HEK293 (cell line): ENCODE measurements around the gene PRXL2B.
A peak's percentile ranks its signal among the peaks of the same experiment; 100 is the strongest.
"Not testable (repeated sequence)": the region's sequence is repeated elsewhere in the genome, so short reads cannot be mapped to it uniquely, and the experiment has no call there.

ENCODE experiments used
- CTCF ChIA-PET: fragments of 350-600 bp; formaldehyde crosslinking; extraction: SDS; loops from one replicate; lab custom pipeline; 2021; ENCODE audit warnings: antibody characterized with exemption; lab: Yijun Ruan, JAX
- POLR2A ChIA-PET: fragments of 300-600 bp; formaldehyde crosslinking; extraction: SDS; loops from one replicate; lab custom pipeline; 2020; ENCODE audit warnings: antibody characterized with exemption, inconsistent platforms; lab: Yijun Ruan, JAX
- H3K27ac ChIP-seq: fragments of 200-500 bp; sonication (Bioruptor generic); 2 replicates; pipeline ENCODE4 v1.5.1; 2014; ENCODE audit warnings: low read depth, low read length, control low read depth, inconsistent platforms; ENCODE audit errors: extremely low read depth
- H3K36me3 ChIP-seq, 2 experiments: fragments of 200-500 bp in 1 of 2; sonication (Bioruptor generic) in 1 of 2; 1 replicate in 1 of 2; 2 replicates in 1 of 2; pipeline ENCODE4 v1.5.1; 2014 to 2017; ENCODE audit warnings: inconsistent platforms in 2 of 2, low read length in 2 of 2; ENCODE audit not compliant: control insufficient read depth in 2 of 2, insufficient read depth in 1 of 2
- H3K4me1 ChIP-seq: fragments of 200-500 bp; sonication (Bioruptor generic); 2 replicates; pipeline ENCODE4 v1.5.1; 2014; ENCODE audit warnings: mild to moderate bottlenecking, low read length, inconsistent platforms; ENCODE audit not compliant: control insufficient read depth, insufficient read depth
- H3K4me3 ChIP-seq: 2 replicates; pipeline ENCODE4 v1.5.1; 2011; ENCODE audit warnings: low read depth, mild to moderate bottlenecking, control low read depth, low read length, moderate library complexity
- H3K9me3 ChIP-seq: fragments of 200-500 bp; sonication (Bioruptor generic); 2 replicates; pipeline ENCODE4 v1.5.1; 2014; ENCODE audit warnings: low read depth, low read length, inconsistent platforms; ENCODE audit not compliant: control insufficient read depth, insufficient read depth
- BCL6B ChIP-seq: fragments of 450-650 bp; formaldehyde crosslinking; IDR thresholded peaks from 2 replicates; pipeline ENCODE4 v1.5.1; 2017; ENCODE audit warnings: missing biosample characterization, missing genetic modification characterization
- EGR2 ChIP-seq: fragments of 450-650 bp; formaldehyde crosslinking; IDR thresholded peaks from 2 replicates; pipeline ENCODE4 v1.5.1; 2016; ENCODE audit warnings: low read depth, missing biosample characterization, missing genetic modification characterization
- HOXA7 ChIP-seq: sonication (generic); formaldehyde crosslinking; IDR thresholded peaks from 2 replicates; pipeline ENCODE4 v1.8.1; 2022; ENCODE audit warnings: missing genetic modification reagents, borderline replicate concordance
- KLF1 ChIP-seq: fragments of 450-650 bp; formaldehyde crosslinking; IDR thresholded peaks from 2 replicates; pipeline ENCODE4 v1.5.1; 2016; ENCODE audit warnings: missing biosample characterization, missing genetic modification characterization
- KLF17 ChIP-seq: fragments of 450-650 bp; formaldehyde crosslinking; IDR thresholded peaks from 2 replicates; pipeline ENCODE4 v1.5.1; 2016; ENCODE audit warnings: missing biosample characterization, missing genetic modification characterization
- SP2 ChIP-seq: fragments of 450-650 bp; formaldehyde crosslinking; IDR thresholded peaks from 2 replicates; pipeline ENCODE4 v1.5.1; 2016; ENCODE audit warnings: missing biosample characterization, missing genetic modification characterization
- WT1 ChIP-seq: fragments of 450-650 bp; formaldehyde crosslinking; IDR thresholded peaks from 2 replicates; pipeline ENCODE4 v1.5.1; 2016; ENCODE audit warnings: missing biosample characterization, missing genetic modification characterization
- ZBTB17 ChIP-seq: fragments of 450-650 bp; formaldehyde crosslinking; IDR thresholded peaks from 2 replicates; pipeline ENCODE4 v1.5.1; 2016; ENCODE audit warnings: missing biosample characterization, missing genetic modification characterization
- ZNF132 ChIP-seq: fragments of 450-650 bp; formaldehyde crosslinking; IDR thresholded peaks from 2 replicates; pipeline ENCODE4 v1.5.1; 2017; ENCODE audit warnings: missing biosample characterization, missing genetic modification characterization, borderline replicate concordance
- ZNF157 ChIP-seq: fragments of 450-650 bp; formaldehyde crosslinking; IDR thresholded peaks from 2 replicates; pipeline ENCODE4 v1.5.1; 2016; ENCODE audit warnings: missing biosample characterization, missing genetic modification characterization
- ZNF2 ChIP-seq: fragments of 450-650 bp; formaldehyde crosslinking; IDR thresholded peaks from 2 replicates; pipeline ENCODE4 v1.5.1; 2016; ENCODE audit warnings: missing biosample characterization, missing genetic modification characterization
- ZNF23 ChIP-seq: fragments of 450-650 bp; formaldehyde crosslinking; IDR thresholded peaks from 2 replicates; pipeline ENCODE4 v1.5.1; 2016; ENCODE audit warnings: missing biosample characterization, missing genetic modification characterization, borderline replicate concordance
- ZNF394 ChIP-seq: fragments of 450-650 bp; formaldehyde crosslinking; IDR thresholded peaks from 2 replicates; pipeline ENCODE4 v1.5.1; 2016; ENCODE audit warnings: missing biosample characterization, missing genetic modification characterization, mild to moderate bottlenecking, moderate library complexity, borderline replicate concordance
- ZNF449 ChIP-seq: fragments of 450-650 bp; formaldehyde crosslinking; IDR thresholded peaks from 2 replicates; pipeline ENCODE4 v1.5.1; 2017; ENCODE audit warnings: missing biosample characterization, mild to moderate bottlenecking, missing genetic modification characterization, moderate library complexity
- ZNF585B ChIP-seq: fragments of 450-650 bp; formaldehyde crosslinking; IDR thresholded peaks from 2 replicates; pipeline ENCODE4 v1.5.1; 2016; ENCODE audit warnings: missing biosample characterization, missing genetic modification characterization
- ZNF621 ChIP-seq: fragments of 450-650 bp; formaldehyde crosslinking; IDR thresholded peaks from 2 replicates; pipeline ENCODE4 v1.5.1; 2017; ENCODE audit warnings: missing biosample characterization, missing genetic modification characterization
- ZNF843 ChIP-seq: fragments of 450-650 bp; formaldehyde crosslinking; IDR thresholded peaks from 2 replicates; pipeline ENCODE4 v1.5.1; 2016; ENCODE audit warnings: missing biosample characterization, missing genetic modification characterization

The PRXL2B gene

GRCh38 chr1:2575801-2576663 is 10.5 kb upstream of the PRXL2B start:
- H3K36me3 ChIP-seq, result no peaks in the 10 kb centered on the region
- TF ChIP-seq KLF1 (tag by site-specific recombination), result peak; percentile 57
- TF ChIP-seq SP2 (tag by site-specific recombination), result no peak
- H3K9me3 ChIP-seq, result no peaks in the 10 kb centered on the region
- H3K27ac ChIP-seq, result no peak overlapping the region
- ChIA-PET POLR2A (no interaction called here), CTCF (interaction anchor here (1.8 kb wide), 1 partner anchor 28 kb away, joined by 4 read pairs; no protein-coding TSS in a partner anchor)
- H3K4me1 ChIP-seq, result no peaks in the 10 kb centered on the region
- H3K4me3 ChIP-seq, result no peak overlapping the region

GRCh38 chr1:2577565-2578075 is 9.0 kb upstream of the PRXL2B start:
- POLR2A ChIA-PET, result not testable (repeated sequence)

GRCh38 chr1:2578758-2579118 is 7.8 kb upstream of the PRXL2B start:
- Histone ChIP-seq H3K27ac (no peak overlapping the region), H3K4me1 (no peaks in the 10 kb centered on the region)
- CTCF ChIA-PET, result no interaction called here

More at GRCh38 chr1:2577565-2578075, 9.0 kb upstream of the PRXL2B start:
- not testable (repeated sequence) for H3K36me3 ChIP-seq, H3K4me3 ChIP-seq, H3K4me1 ChIP-seq, H3K9me3 ChIP-seq, H3K27ac ChIP-seq
- CTCF ChIA-PET, result interaction anchor here (0.6 kb wide), 1 partner anchor 262 kb away, joined by 4 read pairs; no protein-coding TSS in a partner anchor

GRCh38 chr1:2580691-2581090 is 5.9 kb upstream of the PRXL2B start:
- TF ChIP-seq ZNF843 (tag by site-specific recombination) (no peak), HOXA7 (CRISPR knock-in tag) (no peak), ZNF2 (tag by site-specific recombination) (no peak), ZNF449 (tag by site-specific recombination) (no peak), ZNF585B (no peak), ZNF23 (tag by site-specific recombination) (no peak), ZNF621 (tag by site-specific recombination) (no peak), ZNF157 (tag by site-specific recombination) (no peak), WT1 (tag by site-specific recombination) (no peak), ZNF132 (tag by site-specific recombination) (no peak), EGR2 (tag by site-specific recombination) (no peak)
- H3K36me3 ChIP-seq, result no peaks in the 10 kb centered on the region
- ChIA-PET CTCF (interaction anchor here (0.7 to 1.5 kb wide), 2 partner anchors 33 to 1013 kb away, joined by 3 read pairs; no protein-coding TSS in a partner anchor), POLR2A (no interaction called here)
- no peaks in the 10 kb centered on the region for H3K9me3 ChIP-seq
- peaks cover 4% of the 10 kb centered on the region for H3K4me1 ChIP-seq
- no peak overlapping the region for H3K27ac ChIP-seq
- no peak overlapping the region for H3K4me3 ChIP-seq

More at GRCh38 chr1:2578758-2579118, 7.8 kb upstream of the PRXL2B start:
- Histone ChIP-seq H3K36me3 (no peaks in the 10 kb centered on the region), H3K4me3 (no peak overlapping the region), H3K9me3 (no peaks in the 10 kb centered on the region)
- TF ChIP-seq KLF17 (tag by site-specific recombination) (no peak), ZNF394 (no peak), ZBTB17 (no peak), BCL6B (tag by site-specific recombination) (no peak)
- POLR2A ChIA-PET, result interaction anchor here (0.5 kb wide), 1 partner anchor 37 kb away, joined by 3 read pairs; no protein-coding TSS in a partner anchor
